Liver (tissue), 9 donors: ENCODE data around the gene MEF2A. TPM values are rescaled to one million over a fixed set of nuclear protein-coding genes. Genes with fewer than 3 reads are reported as not detected.
A peak's percentile ranks its signal among the peaks of the same experiment; 100 is the strongest.

Source experiments
- DNase-seq: peaks from one replicate; pipeline ENCODE4 v3.0.0-alpha.2; 2017; ENCODE audit warnings: low spot score
- H3K27ac ChIP-seq, 2 donors: one replicate each; pipeline ENCODE4 v1.7.0; 2013; ENCODE audit warnings: inconsistent platforms in 2 of 2, low read length in 2 of 2, control low read depth in 1 of 2, low read depth in 1 of 2, mild to moderate bottlenecking in 1 of 2
- H3K27me3 ChIP-seq, 4 donors: one replicate each; pipeline versions ENCODE4 v1.6.1 to v1.7.0; 2013; ENCODE audit warnings: low read length in 3 of 4, inconsistent platforms in 1 of 4, mild to moderate bottlenecking in 1 of 4, moderate library complexity in 1 of 4; ENCODE audit not compliant: control insufficient read depth in 4 of 4, insufficient read depth in 4 of 4
- H3K36me3 ChIP-seq, 4 donors: one replicate each; pipeline versions ENCODE4 v1.6.1 to v1.7.0; 2013; ENCODE audit warnings: low read length in 3 of 4, mild to moderate bottlenecking in 3 of 4, low read depth in 1 of 4, moderate library complexity in 1 of 4; ENCODE audit not compliant: control insufficient read depth in 4 of 4, insufficient read depth in 3 of 4
- H3K4me1 ChIP-seq, 4 donors: one replicate each; pipeline versions ENCODE4 v1.6.1 to v1.7.0; 2013; ENCODE audit warnings: low read length in 3 of 4, mild to moderate bottlenecking in 3 of 4, moderate library complexity in 1 of 4; ENCODE audit not compliant: control insufficient read depth in 4 of 4, insufficient read depth in 4 of 4
- H3K4me3 ChIP-seq, 3 donors: one replicate each; pipeline versions ENCODE4 v1.6.1 to v1.7.0; 2013; ENCODE audit warnings: low read length in 3 of 3, control low read depth in 1 of 3, low read depth in 1 of 3, mild to moderate bottlenecking in 1 of 3
- H3K9ac ChIP-seq, 2 donors: one replicate each; pipeline ENCODE4 v1.7.0; 2013; ENCODE audit warnings: low read length in 2 of 2, mild to moderate bottlenecking in 2 of 2, moderate library complexity in 2 of 2, control low read depth in 1 of 2, low read depth in 1 of 2
- H3K9me3 ChIP-seq, 4 donors: one replicate each; pipeline versions ENCODE4 v1.6.1 to v1.7.0; 2013; ENCODE audit warnings: low read length in 3 of 4; ENCODE audit not compliant: control insufficient read depth in 4 of 4
- EGR1 ChIP-seq, 2 donors: IDR thresholded peaks; 2 replicates each; pipeline ENCODE4 v1.6.1; 2016 to 2018; ENCODE audit warnings: antibody characterized with exemption in 2 of 2, low read depth in 2 of 2
- FOXA1 ChIP-seq: IDR thresholded peaks from 2 replicates; pipeline ENCODE4 v1.6.1; 2016; ENCODE audit warnings: antibody characterized with exemption
- FOXA2 ChIP-seq: IDR thresholded peaks from 2 replicates; pipeline ENCODE4 v1.6.1; 2016; ENCODE audit warnings: antibody characterized with exemption
- GABPA ChIP-seq, 2 donors: IDR thresholded peaks in 1 of 2; conservative IDR thresholded peaks in 1 of 2; 2 replicates each; pipeline ENCODE4 v1.6.1; 2016; ENCODE audit warnings: antibody characterized with exemption in 2 of 2, mild to moderate bottlenecking in 1 of 2, moderate library complexity in 1 of 2
- HNF4A ChIP-seq, 2 donors: conservative IDR thresholded peaks; 2 replicates each; pipeline ENCODE4 v1.6.1; 2016; ENCODE audit warnings: antibody characterized with exemption in 2 of 2, mild to moderate bottlenecking in 2 of 2
- HNF4G ChIP-seq: IDR thresholded peaks from 2 replicates; pipeline ENCODE4 v1.6.1; 2016; ENCODE audit warnings: antibody characterized with exemption
- JUND ChIP-seq, 2 donors: IDR thresholded peaks; 2 replicates each; pipeline ENCODE4 v1.6.1; 2016; ENCODE audit warnings: antibody characterized with exemption in 2 of 2
- NR2F2 ChIP-seq: IDR thresholded peaks from 2 replicates; pipeline ENCODE4 v1.6.1; 2016; ENCODE audit warnings: antibody characterized with exemption
- RAD21 ChIP-seq, 2 donors: IDR thresholded peaks; 2 replicates each; pipeline ENCODE4 v1.6.1; 2016; ENCODE audit warnings: antibody characterized with exemption in 2 of 2, mild to moderate bottlenecking in 2 of 2
- RXRA ChIP-seq, 2 donors: IDR thresholded peaks; 2 replicates each; pipeline ENCODE4 v1.6.1; 2017 to 2018; ENCODE audit warnings: antibody characterized with exemption in 2 of 2, mild to moderate bottlenecking in 1 of 2
- SP1 ChIP-seq: IDR thresholded peaks from 2 replicates; pipeline ENCODE4 v1.6.1; 2018; ENCODE audit warnings: antibody characterized with exemption, mild to moderate bottlenecking
- TAF1 ChIP-seq: conservative IDR thresholded peaks from 2 replicates; pipeline ENCODE4 v1.6.1; 2016; ENCODE audit warnings: antibody characterized with exemption, mild to moderate bottlenecking
- YY1 ChIP-seq: IDR thresholded peaks from 2 replicates; pipeline ENCODE4 v1.6.1; 2016; ENCODE audit warnings: antibody characterized with exemption, mild to moderate bottlenecking
- polyA plus RNA-seq, 2 donors: library from polyadenylated mRNA; stranded (reverse) in 1 of 2; unstranded in 1 of 2; fragments of 200-250 nt in 1 of 2; fragments of >200 nt in 1 of 2; fragmentation: Nextera tagmentation in 1 of 2; extraction: Ambion mirVana in 1 of 2; gene quantifications; one replicate each; pipeline versions ENCODE4 v1.2.1 to v1.2.3, GENCODE V29; 2013 to 2015
- total RNA-seq, 2 donors: library from RNA; depleted of rRNA; stranded (reverse); fragments of >200 nt; gene quantifications; one replicate each; pipeline ENCODE4 v1.2.3, GENCODE V29; 2014
- TF ChIP-seq, protein P1 (sequence below): IDR thresholded peaks from 2 replicates; pipeline ENCODE4 v1.6.1; 2016; ENCODE audit warnings: antibody characterized with exemption
- TF ChIP-seq, protein P2 (sequence below): IDR thresholded peaks from 2 replicates; pipeline ENCODE4 v1.6.1; 2016; ENCODE audit warnings: antibody characterized with exemption
- TF ChIP-seq, protein P3 (sequence below): IDR thresholded peaks from 2 replicates; pipeline ENCODE4 v1.6.1; 2016; ENCODE audit warnings: antibody characterized with exemption
- TF ChIP-seq, protein P4 (sequence below): IDR thresholded peaks from 2 replicates; pipeline ENCODE4 v1.6.1; 2016; ENCODE audit warnings: antibody characterized with exemption, mild to moderate bottlenecking
- TF ChIP-seq, protein P5 (sequence below): fragments of 150-350 bp; IDR thresholded peaks from 2 replicates; pipeline ENCODE4 v1.5.1; 2017; ENCODE audit warnings: improper control_type of control experiment, low read depth, low read length; ENCODE audit not compliant: missing input control
- donor health status: healthy.
- donor health status: healthy.
- donor health status: healthy.
- donor health status: healthy.
- donor health status: healthy.

The MEF2A gene
- total and polyA plus RNA-seq, 4 donors = 8.5 to 45.9 (median 18.2) TPM

DNA sequence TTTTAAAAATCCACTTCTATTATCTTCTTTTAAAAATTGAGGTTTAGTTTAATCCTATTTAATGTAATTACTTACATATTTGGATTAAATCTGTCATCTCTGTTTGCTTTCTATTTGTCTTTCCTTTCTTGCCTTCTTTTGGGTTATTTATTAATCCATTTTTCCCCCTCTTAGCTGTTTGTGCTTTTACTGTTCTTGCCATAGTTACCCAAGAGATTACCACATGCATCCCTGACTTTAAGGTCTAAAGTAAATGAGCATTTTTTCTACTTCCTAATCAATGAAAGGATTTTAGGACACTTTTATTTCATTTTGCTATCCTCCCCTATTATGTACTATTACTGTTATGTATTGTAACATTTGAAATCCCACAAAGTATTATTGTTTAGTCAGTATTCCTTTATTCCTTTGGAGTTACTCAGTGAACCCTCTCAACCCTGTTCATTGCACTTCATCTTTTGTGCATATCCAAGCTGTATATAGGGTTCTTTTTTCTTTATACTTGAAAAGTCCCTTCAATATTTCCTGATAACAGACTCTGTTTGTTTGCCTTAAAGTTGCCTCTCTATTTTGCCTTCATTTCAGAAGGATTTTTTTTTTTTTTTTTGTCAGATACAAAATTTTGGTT lies 62.7 kb downstream of the MEF2A start:
- Histone ChIP-seq H3K9me3 (no peaks in the 10 kb centered on the region), H3K9ac (no peak overlapping the region), H3K27ac (peak overlapping the region; percentile 63 to 68), H3K4me1 (peaks cover 9 to 47% (median 29%) of the 10 kb centered on the region in 4 donors), H3K36me3 (no peaks in the 10 kb centered on the region), H3K4me3 (no peak overlapping the region), H3K27me3 (no peaks in the 10 kb centered on the region)
- no peak for DNase-seq
- TF ChIP-seq, protein P1, sequence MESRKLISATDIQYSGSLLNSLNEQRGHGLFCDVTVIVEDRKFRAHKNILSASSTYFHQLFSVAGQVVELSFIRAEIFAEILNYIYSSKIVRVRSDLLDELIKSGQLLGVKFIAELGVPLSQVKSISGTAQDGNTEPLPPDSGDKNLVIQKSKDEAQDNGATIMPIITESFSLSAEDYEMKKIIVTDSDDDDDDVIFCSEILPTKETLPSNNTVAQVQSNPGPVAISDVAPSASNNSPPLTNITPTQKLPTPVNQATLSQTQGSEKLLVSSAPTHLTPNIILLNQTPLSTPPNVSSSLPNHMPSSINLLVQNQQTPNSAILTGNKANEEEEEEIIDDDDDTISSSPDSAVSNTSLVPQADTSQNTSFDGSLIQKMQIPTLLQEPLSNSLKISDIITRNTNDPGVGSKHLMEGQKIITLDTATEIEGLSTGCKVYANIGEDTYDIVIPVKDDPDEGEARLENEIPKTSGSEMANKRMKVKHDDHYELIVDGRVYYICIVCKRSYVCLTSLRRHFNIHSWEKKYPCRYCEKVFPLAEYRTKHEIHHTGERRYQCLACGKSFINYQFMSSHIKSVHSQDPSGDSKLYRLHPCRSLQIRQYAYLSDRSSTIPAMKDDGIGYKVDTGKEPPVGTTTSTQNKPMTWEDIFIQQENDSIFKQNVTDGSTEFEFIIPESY = peak; percentile 34
- TF ChIP-seq JUND (IDR thresholded peaks at IDR 0.05) (peak in 1 of 2 donors; percentile 52), RXRA (IDR thresholded peaks at IDR 0.05) (peak; percentile 54 to 63), SP1 (peak; percentile 64), HNF4G (peak; percentile 40), TAF1 (no peak), RAD21 (IDR thresholded peaks at IDR 0.05) (peak; percentile 8 to 52), FOXA2 (peak; percentile 60), NR2F2 (no peak), EGR1 (IDR thresholded peaks at IDR 0.05; ENCODE audit: low read depth in 2 of 2) (peak in 1 of 2 donors; percentile 27), GABPA (IDR thresholded peaks at IDR 0.05 in 1 of 2, conservative IDR thresholded peaks at IDR 0.05 in 1 of 2) (no peak), YY1 (peak; percentile 55), FOXA1 (peak; percentile 14), HNF4A (conservative IDR thresholded peaks at IDR 0.05) (peak; percentile 66 to 74)
- TF ChIP-seq, protein P2, sequence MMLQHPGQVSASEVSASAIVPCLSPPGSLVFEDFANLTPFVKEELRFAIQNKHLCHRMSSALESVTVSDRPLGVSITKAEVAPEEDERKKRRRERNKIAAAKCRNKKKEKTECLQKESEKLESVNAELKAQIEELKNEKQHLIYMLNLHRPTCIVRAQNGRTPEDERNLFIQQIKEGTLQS = no peak
- TF ChIP-seq, protein P3, sequence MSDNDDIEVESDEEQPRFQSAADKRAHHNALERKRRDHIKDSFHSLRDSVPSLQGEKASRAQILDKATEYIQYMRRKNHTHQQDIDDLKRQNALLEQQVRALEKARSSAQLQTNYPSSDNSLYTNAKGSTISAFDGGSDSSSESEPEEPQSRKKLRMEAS = peak; percentile 68
- TF ChIP-seq, protein P4, sequence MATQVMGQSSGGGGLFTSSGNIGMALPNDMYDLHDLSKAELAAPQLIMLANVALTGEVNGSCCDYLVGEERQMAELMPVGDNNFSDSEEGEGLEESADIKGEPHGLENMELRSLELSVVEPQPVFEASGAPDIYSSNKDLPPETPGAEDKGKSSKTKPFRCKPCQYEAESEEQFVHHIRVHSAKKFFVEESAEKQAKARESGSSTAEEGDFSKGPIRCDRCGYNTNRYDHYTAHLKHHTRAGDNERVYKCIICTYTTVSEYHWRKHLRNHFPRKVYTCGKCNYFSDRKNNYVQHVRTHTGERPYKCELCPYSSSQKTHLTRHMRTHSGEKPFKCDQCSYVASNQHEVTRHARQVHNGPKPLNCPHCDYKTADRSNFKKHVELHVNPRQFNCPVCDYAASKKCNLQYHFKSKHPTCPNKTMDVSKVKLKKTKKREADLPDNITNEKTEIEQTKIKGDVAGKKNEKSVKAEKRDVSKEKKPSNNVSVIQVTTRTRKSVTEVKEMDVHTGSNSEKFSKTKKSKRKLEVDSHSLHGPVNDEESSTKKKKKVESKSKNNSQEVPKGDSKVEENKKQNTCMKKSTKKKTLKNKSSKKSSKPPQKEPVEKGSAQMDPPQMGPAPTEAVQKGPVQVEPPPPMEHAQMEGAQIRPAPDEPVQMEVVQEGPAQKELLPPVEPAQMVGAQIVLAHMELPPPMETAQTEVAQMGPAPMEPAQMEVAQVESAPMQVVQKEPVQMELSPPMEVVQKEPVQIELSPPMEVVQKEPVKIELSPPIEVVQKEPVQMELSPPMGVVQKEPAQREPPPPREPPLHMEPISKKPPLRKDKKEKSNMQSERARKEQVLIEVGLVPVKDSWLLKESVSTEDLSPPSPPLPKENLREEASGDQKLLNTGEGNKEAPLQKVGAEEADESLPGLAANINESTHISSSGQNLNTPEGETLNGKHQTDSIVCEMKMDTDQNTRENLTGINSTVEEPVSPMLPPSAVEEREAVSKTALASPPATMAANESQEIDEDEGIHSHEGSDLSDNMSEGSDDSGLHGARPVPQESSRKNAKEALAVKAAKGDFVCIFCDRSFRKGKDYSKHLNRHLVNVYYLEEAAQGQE = no peak
- TF ChIP-seq, protein P5, sequence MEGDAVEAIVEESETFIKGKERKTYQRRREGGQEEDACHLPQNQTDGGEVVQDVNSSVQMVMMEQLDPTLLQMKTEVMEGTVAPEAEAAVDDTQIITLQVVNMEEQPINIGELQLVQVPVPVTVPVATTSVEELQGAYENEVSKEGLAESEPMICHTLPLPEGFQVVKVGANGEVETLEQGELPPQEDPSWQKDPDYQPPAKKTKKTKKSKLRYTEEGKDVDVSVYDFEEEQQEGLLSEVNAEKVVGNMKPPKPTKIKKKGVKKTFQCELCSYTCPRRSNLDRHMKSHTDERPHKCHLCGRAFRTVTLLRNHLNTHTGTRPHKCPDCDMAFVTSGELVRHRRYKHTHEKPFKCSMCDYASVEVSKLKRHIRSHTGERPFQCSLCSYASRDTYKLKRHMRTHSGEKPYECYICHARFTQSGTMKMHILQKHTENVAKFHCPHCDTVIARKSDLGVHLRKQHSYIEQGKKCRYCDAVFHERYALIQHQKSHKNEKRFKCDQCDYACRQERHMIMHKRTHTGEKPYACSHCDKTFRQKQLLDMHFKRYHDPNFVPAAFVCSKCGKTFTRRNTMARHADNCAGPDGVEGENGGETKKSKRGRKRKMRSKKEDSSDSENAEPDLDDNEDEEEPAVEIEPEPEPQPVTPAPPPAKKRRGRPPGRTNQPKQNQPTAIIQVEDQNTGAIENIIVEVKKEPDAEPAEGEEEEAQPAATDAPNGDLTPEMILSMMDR = no peak
